SU-DHL-6 (cell line): Measurements from ENCODE around the gene NOTUM.

Experiments used
- H2AFZ ChIP-seq: fragments of 200-600 bp; sonication (generic); 2 replicates; pipeline ENCODE4 v1.6.1; 2014; ENCODE audit warnings: low read depth, mild to moderate bottlenecking, moderate library complexity, mixed read lengths, antibody characterized with exemption, low read length; ENCODE audit not compliant: severe bottlenecking
- H3F3A ChIP-seq: fragments of 200-600 bp; shearing (Covaris generic); 2 replicates; pipeline ENCODE4 v1.6.0; 2016; ENCODE audit warnings: antibody characterized with exemption, mild to moderate bottlenecking; ENCODE audit not compliant: insufficient read depth
- H3K27ac ChIP-seq: fragments of 200-600 bp; sonication (generic); 2 replicates; pipeline ENCODE4 v1.5.1; 2016; ENCODE audit warnings: low read depth, mild to moderate bottlenecking, low read length, moderate library complexity, mixed read lengths
- H3K27me3 ChIP-seq: fragments of 200-600 bp; sonication (generic), shearing (Covaris generic); 2 replicates; pipeline ENCODE4 v1.6.0; 2014; ENCODE audit warnings: mild to moderate bottlenecking, low read length
- H3K36me3 ChIP-seq: fragments of 200-600 bp; sonication (generic); 2 replicates; pipeline ENCODE4 v1.6.1; 2014; ENCODE audit warnings: mild to moderate bottlenecking, low read length, mixed read lengths
- H3K4me2 ChIP-seq: fragments of 300-600, 200-600 bp; shearing (Covaris generic), sonication (generic); 2 replicates; pipeline ENCODE4 v1.6.0; 2014; ENCODE audit warnings: low read length, low read depth, mild to moderate bottlenecking; ENCODE audit not compliant: poor library complexity, severe bottlenecking
- H3K4me3 ChIP-seq: fragments of 200-600 bp; sonication (generic); 2 replicates; pipeline ENCODE4 v1.5.1; 2014; ENCODE audit warnings: antibody characterized with exemption, low read length, mild to moderate bottlenecking, mixed read lengths; ENCODE audit not compliant: insufficient read depth, poor library complexity, severe bottlenecking
- H3K79me2 ChIP-seq: fragments of 200-600 bp; sonication (generic); 2 replicates; pipeline ENCODE4 v1.6.1; 2014; ENCODE audit warnings: mild to moderate bottlenecking, low read length, moderate library complexity; ENCODE audit not compliant: insufficient read depth
- H3K9ac ChIP-seq: fragments of 200-600 bp; sonication (generic); 2 replicates; pipeline ENCODE4 v1.7.0; 2014; ENCODE audit warnings: mild to moderate bottlenecking, low read length
- H3K9me2 ChIP-seq: fragments of 200-600 bp; sonication (generic); replicated peaks from 2 replicates; pipeline ENCODE4 v1.6.1; 2014; ENCODE audit warnings: low read length; ENCODE audit not compliant: insufficient read depth
- H3K9me3 ChIP-seq: fragments of 200-600 bp; sonication (generic); 2 replicates; pipeline ENCODE4 v1.6.1; 2014; ENCODE audit warnings: low read length, mixed read lengths; ENCODE audit not compliant: insufficient read depth
- H4K20me1 ChIP-seq: fragments of 200-600 bp; sonication (generic); 2 replicates; pipeline ENCODE4 v1.6.1; 2014; ENCODE audit warnings: low read depth, mild to moderate bottlenecking, antibody characterized with exemption, low read length, moderate library complexity, mixed read lengths
- EZH2phosphoT487 ChIP-seq: fragments of 200-600 bp; sonication (generic), shearing (Covaris generic); conservative IDR thresholded peaks from 2 replicates; pipeline ENCODE4 v1.6.1; 2018; ENCODE audit warnings: mild to moderate bottlenecking, antibody characterized with exemption, low read length, moderate library complexity, mixed read lengths
- TF ChIP-seq, protein P1 (sequence below): fragments of 200-600 bp; sonication (generic); IDR thresholded peaks from one replicate; pipeline ENCODE4 v1.5.1; 2017; ENCODE audit warnings: antibody characterized with exemption, mild to moderate bottlenecking, low read length, moderate library complexity; ENCODE audit not compliant: insufficient read depth, poor library complexity, severe bottlenecking

Gene NOTUM

DNA sequence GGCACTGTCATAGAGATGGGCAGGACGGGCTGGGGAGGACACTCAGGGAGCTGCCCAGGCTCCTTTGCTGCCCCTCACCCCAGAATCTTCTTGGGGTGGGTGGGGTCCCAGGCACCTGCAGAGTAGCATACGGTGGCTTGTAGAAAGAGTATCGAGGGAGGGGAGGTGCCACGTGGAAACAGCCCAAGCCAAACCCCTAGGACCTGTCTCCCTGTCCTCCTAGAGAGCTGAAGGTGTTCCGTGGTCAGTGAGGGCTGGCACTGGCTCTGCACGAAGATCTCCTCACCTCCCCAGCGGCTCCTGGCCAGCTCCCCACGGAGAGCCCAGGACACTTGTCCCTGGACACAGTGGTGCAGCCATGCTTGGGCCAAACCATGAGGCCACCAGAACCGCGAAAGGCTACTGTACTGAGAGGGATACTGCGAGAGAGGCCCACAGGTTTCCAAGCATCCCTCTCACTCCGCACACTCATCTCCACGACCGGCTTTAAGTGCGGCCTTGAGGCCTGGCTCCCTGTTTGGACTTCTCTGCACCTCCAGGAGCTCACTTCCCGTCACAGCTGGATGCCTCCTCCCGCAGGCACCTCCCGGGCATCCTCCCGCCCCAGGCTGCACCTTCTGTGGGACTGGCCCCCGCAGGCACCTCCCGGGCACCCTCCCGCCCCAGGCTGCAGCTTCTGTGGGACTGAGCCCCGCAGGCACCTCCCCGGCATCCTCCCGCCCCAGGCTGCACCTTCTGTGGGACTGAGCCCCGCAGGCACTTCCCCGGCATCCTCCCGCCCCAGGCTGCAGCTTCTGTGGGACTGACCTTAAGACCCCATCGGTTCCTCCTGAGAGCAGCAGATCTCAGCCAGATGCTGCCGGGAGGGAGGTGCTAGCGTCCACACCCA is 31.5 kb downstream of the NOTUM start:
- Histone ChIP-seq H2AFZ (no peak overlapping the region), H3K9me2 (no peaks in the 10 kb centered on the region), H3F3A (peaks cover 24% of the 10 kb centered on the region), H3K9ac (peak overlapping the region; percentile 71), H3K27ac (peak overlapping the region; percentile 67; the same call in 1 of the 2 replicates), H3K4me3 (peak overlapping the region; percentile 72), H3K9me3 (no peaks in the 10 kb centered on the region), H3K27me3 (no peaks in the 10 kb centered on the region), H3K4me2 (peak overlapping the region; percentile 64), H3K79me2 (peaks cover 26% of the 10 kb centered on the region), H3K36me3 (no peaks in the 10 kb centered on the region), H4K20me1 (no peaks in the 10 kb centered on the region)
- TF ChIP-seq EZH2phosphoT487 = no peak
- TF ChIP-seq, protein P1, sequence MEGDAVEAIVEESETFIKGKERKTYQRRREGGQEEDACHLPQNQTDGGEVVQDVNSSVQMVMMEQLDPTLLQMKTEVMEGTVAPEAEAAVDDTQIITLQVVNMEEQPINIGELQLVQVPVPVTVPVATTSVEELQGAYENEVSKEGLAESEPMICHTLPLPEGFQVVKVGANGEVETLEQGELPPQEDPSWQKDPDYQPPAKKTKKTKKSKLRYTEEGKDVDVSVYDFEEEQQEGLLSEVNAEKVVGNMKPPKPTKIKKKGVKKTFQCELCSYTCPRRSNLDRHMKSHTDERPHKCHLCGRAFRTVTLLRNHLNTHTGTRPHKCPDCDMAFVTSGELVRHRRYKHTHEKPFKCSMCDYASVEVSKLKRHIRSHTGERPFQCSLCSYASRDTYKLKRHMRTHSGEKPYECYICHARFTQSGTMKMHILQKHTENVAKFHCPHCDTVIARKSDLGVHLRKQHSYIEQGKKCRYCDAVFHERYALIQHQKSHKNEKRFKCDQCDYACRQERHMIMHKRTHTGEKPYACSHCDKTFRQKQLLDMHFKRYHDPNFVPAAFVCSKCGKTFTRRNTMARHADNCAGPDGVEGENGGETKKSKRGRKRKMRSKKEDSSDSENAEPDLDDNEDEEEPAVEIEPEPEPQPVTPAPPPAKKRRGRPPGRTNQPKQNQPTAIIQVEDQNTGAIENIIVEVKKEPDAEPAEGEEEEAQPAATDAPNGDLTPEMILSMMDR = no peak

DNA sequence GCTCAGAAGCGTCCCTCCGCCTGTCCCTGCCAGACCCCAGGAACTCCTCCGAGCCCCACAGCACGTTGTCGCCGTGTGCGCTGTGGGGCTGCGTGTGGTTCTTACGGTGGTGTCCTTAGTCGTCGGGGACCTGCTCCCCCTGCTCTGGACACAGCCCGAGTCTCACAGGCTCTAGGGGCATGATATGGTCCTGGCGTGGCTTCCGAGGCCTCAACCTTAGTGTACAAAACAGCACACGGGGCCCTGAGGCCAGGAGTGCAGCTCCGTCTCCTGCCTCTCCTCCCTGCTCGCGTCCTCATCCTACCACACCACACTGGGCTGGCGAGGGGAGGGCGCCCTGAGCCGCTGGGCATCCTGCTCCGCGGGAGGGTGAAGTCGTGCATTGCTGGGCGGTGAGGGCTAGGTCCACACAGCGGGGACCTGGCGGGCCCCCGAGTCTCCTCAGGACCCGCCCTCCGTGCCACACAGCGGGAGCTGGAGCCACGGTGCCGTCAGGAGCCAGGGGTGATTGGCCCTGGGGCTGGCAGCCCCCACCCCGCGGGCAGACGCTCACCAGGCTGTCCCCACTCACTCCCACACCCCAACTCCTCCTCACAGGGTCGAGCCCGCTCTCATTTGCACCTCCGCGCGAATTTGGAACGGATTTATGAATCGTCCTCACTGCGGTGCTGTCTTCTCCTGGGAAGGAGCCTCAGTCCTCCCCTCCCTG is 32.3 kb downstream of the NOTUM start:
- TF ChIP-seq, protein P1 = no peak
- no peak for TF ChIP-seq EZH2phosphoT487
- H3K36me3 ChIP-seq = no peaks in the 10 kb centered on the region
- H3K4me3 ChIP-seq = peak overlapping the region; percentile 72
- H3K9me3 ChIP-seq = no peaks in the 10 kb centered on the region
- no peaks in the 10 kb centered on the region for H3K27me3 ChIP-seq
- H3K79me2 ChIP-seq = peaks cover 34% of the 10 kb centered on the region
- peak overlapping the region; percentile 71 for H3K9ac ChIP-seq
- H4K20me1 ChIP-seq = no peaks in the 10 kb centered on the region
- H3F3A ChIP-seq = peaks cover 24% of the 10 kb centered on the region
- no peaks in the 10 kb centered on the region for H3K9me2 ChIP-seq
- H2AFZ ChIP-seq = no peak overlapping the region
- peak overlapping the region; percentile 61 for H3K27ac ChIP-seq
- H3K4me2 ChIP-seq = peak overlapping the region; percentile 64

DNA sequence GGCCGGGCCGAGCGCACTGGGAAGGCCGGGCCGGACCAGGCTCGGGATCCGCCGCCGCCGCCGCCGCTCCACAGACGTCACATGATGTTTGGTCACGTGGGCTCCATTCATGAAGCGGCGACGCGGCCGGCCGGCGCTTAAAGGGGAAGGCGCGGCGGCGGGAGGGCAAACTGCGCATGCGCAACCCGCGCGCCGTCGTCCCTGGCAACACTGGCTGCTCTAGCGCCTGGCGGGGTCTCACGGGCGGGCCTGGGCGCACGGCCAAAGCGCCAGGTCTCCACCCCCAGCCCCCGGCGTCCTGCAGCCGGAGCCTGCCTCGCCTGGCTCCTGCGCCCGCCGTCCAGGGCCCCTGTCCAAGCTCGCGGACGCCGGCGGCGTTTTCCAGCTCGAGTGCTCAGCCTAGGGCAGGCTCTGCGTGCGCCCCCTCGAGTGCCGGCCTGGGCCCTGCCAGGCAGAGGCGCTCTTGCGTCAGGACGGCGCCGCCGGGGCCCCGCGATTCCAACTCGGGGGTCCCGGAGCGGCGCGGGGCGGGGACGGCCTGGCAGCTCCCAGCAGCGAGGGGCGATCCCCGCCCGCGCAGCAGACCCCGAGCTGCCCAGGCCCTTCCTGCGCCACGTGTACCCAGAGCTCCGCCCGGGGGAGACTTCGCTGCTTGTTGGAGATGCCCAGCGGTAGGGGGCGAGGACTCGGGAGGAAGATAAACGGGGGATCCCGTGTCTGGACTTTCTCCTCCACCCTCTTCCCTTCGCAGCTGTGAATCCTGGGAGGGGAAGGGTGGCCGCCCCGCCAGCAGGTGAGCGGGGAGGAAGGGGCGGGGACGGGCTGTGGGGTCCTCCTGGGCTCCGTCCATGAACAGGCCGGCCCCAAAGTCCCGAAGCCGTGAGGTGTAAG is 33.1 kb downstream of the NOTUM start, which contains the start of gene MAFG:
Gene MAFG, minus strand, starts transcription at position 83 of the 891 bp plus-strand sequence. CDS start 4,550 bp downstream, outside the sequence.
- Histone ChIP-seq H4K20me1 (no peaks in the 10 kb centered on the region), H3K9ac (peak within 1 kb of the TSS; percentile 93), H3K27me3 (no peaks in the 10 kb centered on the region), H3K9me3 (no peaks in the 10 kb centered on the region), H3K9me2 (no peaks in the 10 kb centered on the region), H3K27ac (peak within 1 kb of the TSS; percentile 86), H3K4me3 (peak within 1 kb of the TSS; percentile 92), H3K36me3 (no peaks in the 10 kb centered on the region), H3K4me2 (peak within 1 kb of the TSS; percentile 71), H3K79me2 (peaks cover 40% of the 10 kb centered on the region), H3F3A (peaks cover 21% of the 10 kb centered on the region), H2AFZ (peak within 1 kb of the TSS; percentile 50)
- TF ChIP-seq EZH2phosphoT487 = no peak
- TF ChIP-seq, protein P1 = peak; percentile 88
